Spleen (tissue), 11 donors: Measurements from ENCODE around the gene DUSP21. TPM values are rescaled to one million over a fixed set of nuclear protein-coding genes. Genes with fewer than 3 reads are reported as not detected.
A peak's percentile ranks its signal among the peaks of the same experiment; 100 is the strongest.

Experiments
- DNase-seq: peaks from one replicate; pipeline ENCODE4 v3.0.0-alpha.2; 2020
- H3K27ac ChIP-seq, 8 donors: fragments of 200-600 bp; sonication (generic) in 7 of 8; 1 replicate in 4 of 8; 2 replicates in 4 of 8; pipeline versions ENCODE4 v1.5.0 to v1.8.0; 2016 to 2021; ENCODE audit warnings: inconsistent platforms in 4 of 8, mild to moderate bottlenecking in 4 of 8, moderate library complexity in 1 of 8
- H3K27me3 ChIP-seq, 7 donors: fragments of 200-600 bp; sonication (generic) in 6 of 7; replicated peaks in 1 of 7; 1 replicate in 4 of 7; 2 replicates in 3 of 7; pipeline versions ENCODE4 v1.5.0 to v1.8.0; 2016 to 2021; ENCODE audit warnings: inconsistent platforms in 3 of 7, mild to moderate bottlenecking in 1 of 7
- H3K36me3 ChIP-seq, 6 donors: fragments of 200-600 bp; sonication (generic) in 5 of 6; 1 replicate in 4 of 6; 2 replicates in 2 of 6; pipeline versions ENCODE4 v1.5.0 to v1.8.0; 2016 to 2021; ENCODE audit warnings: inconsistent platforms in 2 of 6
- H3K4me1 ChIP-seq, 6 donors: fragments of 200-600 bp; sonication (generic) in 5 of 6; 1 replicate in 3 of 6; 2 replicates in 3 of 6; pipeline versions ENCODE4 v1.5.0 to v1.8.0; 2016 to 2021; ENCODE audit warnings: inconsistent platforms in 3 of 6
- H3K4me3 ChIP-seq, 8 donors: fragments of 200-600 bp; sonication (generic) in 7 of 8; 1 replicate in 4 of 8; 2 replicates in 4 of 8; pipeline versions ENCODE4 v1.5.0 to v1.8.0; 2016 to 2021; ENCODE audit warnings: inconsistent platforms in 4 of 8, mild to moderate bottlenecking in 4 of 8, moderate library complexity in 2 of 8
- H3K9me3 ChIP-seq, 8 donors: fragments of 200-600 bp; sonication (generic) in 7 of 8; 1 replicate in 4 of 8; 2 replicates in 4 of 8; pipeline versions ENCODE4 v1.5.0 to v1.8.0; 2016 to 2021; ENCODE audit warnings: inconsistent platforms in 4 of 8
- POLR2A ChIP-seq, 3 donors: fragments of 450-650 bp; IDR thresholded peaks; one replicate each; pipeline ENCODE4 v1.5.1; 2017; ENCODE audit warnings: antibody characterized with exemption in 3 of 3, mild to moderate bottlenecking in 1 of 3
- POLR2AphosphoS5 ChIP-seq, 3 donors: sonication (generic); formaldehyde crosslinking; IDR thresholded peaks; one replicate each; pipeline ENCODE4 v1.5.1; 2017; ENCODE audit warnings: antibody characterized with exemption in 3 of 3
- WGBS, 5 donors: extraction: QIAGEN DNeasy Blood & Tissue Kit in 3 of 5; methylation state at CpG; one replicate each; pipeline versions ENCODE4 v1.1.5 to v1.1.7; 2013 to 2018; 5-methylcytosine and 5-hydroxymethylcytosine counted together
- intact Hi-C: fragments of 100-400 bp; cut with DNase I; formaldehyde crosslinking; loops from one replicate; pipeline ENCODE4 v1.15.0; 2023; ENCODE audit warnings: low total_unique reads
- polyA plus RNA-seq, 3 donors: library from polyadenylated mRNA; stranded (reverse); fragments of 200-250 nt; gene quantifications; one replicate each; pipeline ENCODE4 v1.2.1, GENCODE V29; 2013
- total RNA-seq, 7 donors: library from RNA; depleted of rRNA in 3 of 7; stranded (reverse); fragments of >200 nt in 3 of 7; fragmentation: NEBNext Ultra II Directional in 4 of 7; extraction: Animal tissue kit (Norgen Biotek cat#: 25700) in 4 of 7; gene quantifications; one replicate each; pipeline versions ENCODE4 v1.1.0 to v1.2.1, GENCODE V29; 2016 to 2021
- TF ChIP-seq, protein P1 (sequence below), 11 experiments: fragments of 200-600 bp in 7 of 11; fragments of 450-650 bp in 4 of 11; sonication (generic) in 4 of 11; IDR thresholded peaks in 8 of 11; conservative IDR thresholded peaks in 3 of 11; 1 replicate in 7 of 11; 2 replicates in 4 of 11; pipeline versions ENCODE4 v1.4.0 to v1.8.0; 2016 to 2021; ENCODE audit warnings: antibody characterized with exemption in 11 of 11, inconsistent platforms in 4 of 11, mild to moderate bottlenecking in 1 of 11
- donor health status: healthy with polysubstance abuse.
- donor health status: DM: no; HTN: no; CAD: no; lungs with moderate emphysema.
- donor health status: DM: no; HTN: no; CAD: no.
- donor health status: Bipolar disorder and iron deficiency.
- donor health status: healthy.
- donor health status: DM: no; HTN: no; CAD: no.
- donor health status: DM: yes; HTN: yes; CAD: no.

The DUSP21 gene
- total and polyA plus RNA-seq, 10 donors: not detected

DNA sequence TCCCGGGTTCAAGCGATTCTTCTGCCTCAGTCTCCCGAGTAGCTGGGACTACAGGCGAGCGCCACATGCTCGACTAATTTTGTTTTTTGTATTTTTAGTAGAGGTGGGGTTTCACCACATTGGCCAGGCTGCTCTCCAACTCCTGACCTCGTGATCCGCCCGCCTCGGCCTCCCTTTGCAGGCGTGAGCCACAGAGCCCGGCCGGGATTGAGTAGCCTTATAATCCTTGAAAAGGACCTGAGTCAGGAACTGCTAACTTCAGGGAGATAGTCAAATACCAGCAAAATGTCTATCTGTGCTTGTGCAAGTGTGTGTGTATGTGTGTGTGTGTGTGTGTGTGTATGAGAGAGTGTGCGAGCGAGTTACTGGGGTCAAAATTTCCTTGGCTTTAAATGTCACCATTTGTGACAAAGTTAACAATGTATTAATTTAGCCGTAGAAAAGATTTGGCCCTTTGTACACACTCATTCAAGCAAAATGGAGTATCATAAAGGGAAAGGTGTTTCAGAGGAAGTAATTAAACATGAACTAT lies 27.4 kb downstream of the DUSP21 start:
- intact Hi-C loops: loop anchor here (5.0 to 10.0 kb wide), 2 partner anchors 201 to 326 kb away; partner anchors contain the start of gene FUNDC1
- Histone ChIP-seq H3K4me3 (peak overlapping the region in 3 of 8 donors; percentile 54 to 88 (median 73)), H3K4me1 (peaks cover 7 to 29% (median 24%) of the 10 kb centered on the region in 6 donors), H3K27ac (peak overlapping the region in 7 of 8 donors; percentile 99 to 100 (median 99)), H3K9me3 (no peaks in the 10 kb centered on the region), H3K27me3 (no peaks in the 10 kb centered on the region), H3K36me3 (no peaks in the 10 kb centered on the region)
- 68 to 90% (median 76%) methylated on average over 14 to 16 of the region's 16 CpGs for WGBS, 5 donors
- TF ChIP-seq, protein P1, sequence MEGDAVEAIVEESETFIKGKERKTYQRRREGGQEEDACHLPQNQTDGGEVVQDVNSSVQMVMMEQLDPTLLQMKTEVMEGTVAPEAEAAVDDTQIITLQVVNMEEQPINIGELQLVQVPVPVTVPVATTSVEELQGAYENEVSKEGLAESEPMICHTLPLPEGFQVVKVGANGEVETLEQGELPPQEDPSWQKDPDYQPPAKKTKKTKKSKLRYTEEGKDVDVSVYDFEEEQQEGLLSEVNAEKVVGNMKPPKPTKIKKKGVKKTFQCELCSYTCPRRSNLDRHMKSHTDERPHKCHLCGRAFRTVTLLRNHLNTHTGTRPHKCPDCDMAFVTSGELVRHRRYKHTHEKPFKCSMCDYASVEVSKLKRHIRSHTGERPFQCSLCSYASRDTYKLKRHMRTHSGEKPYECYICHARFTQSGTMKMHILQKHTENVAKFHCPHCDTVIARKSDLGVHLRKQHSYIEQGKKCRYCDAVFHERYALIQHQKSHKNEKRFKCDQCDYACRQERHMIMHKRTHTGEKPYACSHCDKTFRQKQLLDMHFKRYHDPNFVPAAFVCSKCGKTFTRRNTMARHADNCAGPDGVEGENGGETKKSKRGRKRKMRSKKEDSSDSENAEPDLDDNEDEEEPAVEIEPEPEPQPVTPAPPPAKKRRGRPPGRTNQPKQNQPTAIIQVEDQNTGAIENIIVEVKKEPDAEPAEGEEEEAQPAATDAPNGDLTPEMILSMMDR (IDR thresholded peaks at IDR 0.05 in 8 of 11, conservative IDR thresholded peaks at IDR 0.05 in 3 of 11): no peak
- no peak for TF ChIP-seq POLR2AphosphoS5 (IDR thresholded peaks at IDR 0.05)
- no peak for DNase-seq

DNA sequence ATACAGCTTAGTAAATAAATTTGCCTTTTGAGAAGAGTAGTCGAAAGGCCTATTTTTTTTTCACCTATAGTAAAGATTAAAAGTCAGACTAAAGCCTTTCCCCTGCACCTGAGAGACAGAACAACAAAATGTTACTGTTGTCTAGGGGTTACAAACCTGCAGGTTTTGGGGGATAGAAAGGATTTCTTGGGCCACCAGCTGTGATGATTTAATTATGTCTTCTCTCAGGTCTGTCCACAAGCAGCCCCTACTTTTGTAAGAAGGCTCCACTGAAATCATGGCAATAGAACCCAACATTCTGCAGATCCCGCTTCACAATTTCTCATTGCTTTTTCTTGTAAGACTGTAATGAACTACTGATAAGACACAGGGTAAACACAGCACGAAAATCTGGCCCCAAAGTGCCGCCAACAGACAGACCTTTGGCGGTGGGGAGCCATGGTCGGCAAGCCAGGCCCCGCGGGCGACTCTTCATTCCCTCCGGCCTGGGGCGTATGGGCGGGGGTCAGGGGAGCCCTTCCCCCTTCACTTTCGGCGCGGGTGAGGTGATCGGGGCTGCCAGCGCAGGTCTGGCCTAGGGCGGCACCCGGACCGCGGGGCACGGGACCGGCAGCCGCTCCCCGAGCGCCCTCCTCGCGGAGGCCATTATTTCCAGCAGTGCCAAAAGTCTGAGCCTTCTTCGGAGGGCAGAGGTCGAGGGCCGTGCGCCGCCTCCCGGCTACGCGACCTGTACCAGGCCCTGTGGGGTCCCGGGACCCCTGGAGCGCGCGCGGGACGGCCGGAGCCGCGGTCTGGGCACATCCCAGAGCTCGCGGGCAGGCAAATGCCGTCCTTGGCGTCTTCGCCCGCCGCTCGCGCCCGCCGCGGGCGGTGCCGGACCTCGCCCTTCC lies 28.4 kb downstream of the DUSP21 start:
- WGBS, 5 donors: 0 to 7% (median 1%) methylated on average over 4 to 60 of the region's 60 CpGs
- Histone ChIP-seq H3K36me3 (no peaks in the 10 kb centered on the region), H3K4me3 (peak overlapping the region; percentile 50 to 88 (median 75)), H3K4me1 (peaks cover 15 to 39% (median 31%) of the 10 kb centered on the region in 6 donors), H3K27ac (peak overlapping the region; percentile 97 to 100 (median 99)), H3K9me3 (no peaks in the 10 kb centered on the region), H3K27me3 (no peaks in the 10 kb centered on the region)
- intact Hi-C loops: loop anchor here (5.0 to 10.0 kb wide), 2 partner anchors 200 to 327 kb away; partner anchors contain the start of gene FUNDC1
- TF ChIP-seq, protein P1 (IDR thresholded peaks at IDR 0.05 in 8 of 11, conservative IDR thresholded peaks at IDR 0.05 in 3 of 11): peak in 1 of 11 experiments; percentile 3
- no peak for TF ChIP-seq POLR2A (IDR thresholded peaks at IDR 0.05)
- DNase-seq: peak; percentile 94

DNA sequence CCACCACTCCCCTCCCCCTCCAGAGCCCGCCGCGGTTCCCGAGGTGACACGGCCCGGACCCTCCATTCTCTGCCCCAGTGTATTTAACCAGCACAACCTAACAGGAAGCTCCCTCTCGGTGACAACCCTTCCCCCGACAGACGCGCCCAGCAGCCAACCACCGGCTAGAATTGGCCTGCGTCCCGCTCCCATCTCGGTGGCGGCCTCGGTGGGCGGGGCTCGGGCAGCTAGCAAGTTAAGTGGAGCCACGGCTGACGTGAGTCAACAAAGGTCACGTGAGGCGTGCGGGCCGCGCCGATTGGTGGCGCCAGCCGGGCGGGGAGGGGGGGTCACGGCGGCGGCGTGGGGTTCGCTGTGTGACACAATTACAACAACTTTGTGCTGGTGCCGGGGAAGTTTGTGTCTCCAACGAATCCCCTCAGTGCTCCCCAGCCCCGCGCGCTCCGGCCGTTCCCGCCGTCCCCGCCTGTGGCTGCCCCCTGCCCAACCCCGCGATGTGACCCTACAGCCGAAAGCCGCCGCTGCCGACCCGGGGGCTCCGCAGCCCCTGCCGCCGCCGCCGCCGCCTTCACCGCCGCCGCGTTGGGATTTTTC lies 29.1 kb downstream of the DUSP21 start, which contains the start of gene KDM6A:
Gene KDM6A (plus strand): TSS at position 368 of the 594 bp plus-strand sequence. CDS start 364 bp downstream, outside the sequence.
- peaks cover 16 to 46% (median 38%) of the 10 kb centered on the region in 6 donors for H3K4me1 ChIP-seq
- TF ChIP-seq POLR2AphosphoS5 (IDR thresholded peaks at IDR 0.05): peak; percentile 92 to 95 (median 93)
- TF ChIP-seq POLR2A (IDR thresholded peaks at IDR 0.05): peak in 1 of 3 donors; percentile 81
- TF ChIP-seq, protein P1 (IDR thresholded peaks at IDR 0.05 in 8 of 11, conservative IDR thresholded peaks at IDR 0.05 in 3 of 11): peak in 1 of 11 experiments; percentile 3
- H3K27me3 ChIP-seq: no peaks in the 10 kb centered on the region
- H3K36me3 ChIP-seq: no peaks in the 10 kb centered on the region
- peak within 1 kb of the TSS; percentile 98 to 100 (median 99) for H3K27ac ChIP-seq
- peak within 1 kb of the TSS; percentile 50 to 88 (median 76) for H3K4me3 ChIP-seq
- peak; percentile 100 for DNase-seq
- 0 to 3% (median 0%) methylated on average over 14 to 61 of the region's 61 CpGs for WGBS, 5 donors
- H3K9me3 ChIP-seq: no peaks in the 10 kb centered on the region
- intact Hi-C loops: loop anchor here (5.0 to 10.0 kb wide), 2 partner anchors 199 to 328 kb away; partner anchors contain the start of gene FUNDC1
